HepG2 (cell line): ENCODE data around the gene MDH1B. TPM values are rescaled to one million over a fixed set of nuclear protein-coding genes. Genes with fewer than 3 reads are reported as not detected.

Experiments used
- ATAC-seq: fragments of 200-7000 bp; cut with Tn5 transposase; 3 replicates; pipeline ENCODE4 v1.9.1; 2020; ENCODE audit warnings: mild to moderate bottlenecking, moderate library complexity
- BruUV-seq: library from RNA; stranded (reverse); fragments of 400-500 nt; replicated peaks from 2 replicates; lab custom pipeline; 2021; lab: Mats Ljungman, UMichigan
- CTCF ChIA-PET: fragments of 300-600 bp; formaldehyde crosslinking; extraction: SDS; loops from one replicate; lab custom pipeline; 2021; ENCODE audit warnings: low total read pairs, inconsistent platforms, low intra/inter-chr PET ratio; lab: Yijun Ruan, JAX
- POLR2A ChIA-PET: fragments of 350-600 bp; sonication (Branson Sonifier 250); formaldehyde crosslinking; loops from one replicate; lab custom pipeline; 2020; ENCODE audit warnings: antibody characterized with exemption, inconsistent platforms; lab: Yijun Ruan, JAX
- DNase-seq: peaks from one replicate; pipeline ENCODE4 v3.0.0-alpha.2; 2015; ENCODE audit warnings: low spot score
- FAIRE-seq: peaks from 3 replicates; lab custom pipeline; 2011; peaks lifted over from hg19 to GRCh38; lab: Jason Lieb, UNC
- H2AFZ ChIP-seq: one replicate; pipeline ENCODE4 v1.6.1; 2011; ENCODE audit warnings: low read length, inconsistent platforms
- H3K27ac ChIP-seq: fragments of 300-600 bp; 3 replicates; pipeline ENCODE4 v1.8.0; 2011; ENCODE audit warnings: mixed run types, mild to moderate bottlenecking, mixed read lengths, low read length, inconsistent platforms; ENCODE audit not compliant: insufficient read depth; ENCODE audit errors: extremely low read length
- H3K27me3 ChIP-seq, 2 experiments: fragments of 200-600 bp in 1 of 2; 2 replicates in 1 of 2; 3 replicates in 1 of 2; pipeline versions ENCODE4 v1.6.0 to v1.8.0; 2011; ENCODE audit warnings: low read length in 2 of 2, mild to moderate bottlenecking in 2 of 2, moderate library complexity in 2 of 2, inconsistent platforms in 1 of 2; ENCODE audit not compliant: insufficient read depth in 2 of 2, control insufficient read depth in 1 of 2
- H3K36me3 ChIP-seq, 2 experiments: fragments of 200-600 bp in 1 of 2; replicated peaks in 1 of 2; 2 replicates in 1 of 2; 3 replicates in 1 of 2; pipeline versions ENCODE4 v1.5.1 to v1.8.0; 2011; ENCODE audit warnings: low read length in 2 of 2, inconsistent platforms in 1 of 2; ENCODE audit not compliant: insufficient read depth in 2 of 2, control insufficient read depth in 1 of 2
- H3K4me1 ChIP-seq: 2 replicates; pipeline ENCODE4 v1.5.1; 2012; ENCODE audit warnings: low read length, inconsistent platforms; ENCODE audit not compliant: insufficient read depth
- H3K4me2 ChIP-seq: 2 replicates; pipeline ENCODE4 v1.6.0; 2011; ENCODE audit warnings: low read depth, low read length, inconsistent platforms
- H3K4me3 ChIP-seq, 3 experiments: fragments of 200-600 bp in 1 of 3; sonication (generic), shearing (Covaris generic) in 1 of 3; replicated peaks in 1 of 3; 2 replicates each; pipeline ENCODE4 v1.5.1; 2011 to 2016; ENCODE audit warnings: low read length in 3 of 3, inconsistent platforms in 2 of 3, low read depth in 2 of 3, mild to moderate bottlenecking in 2 of 3, control low read depth in 1 of 3, mixed read lengths in 1 of 3; ENCODE audit not compliant: insufficient read depth in 1 of 3
- H3K79me2 ChIP-seq: one replicate; pipeline ENCODE4 v1.6.1; 2011; ENCODE audit warnings: low read length, inconsistent platforms; ENCODE audit not compliant: insufficient read depth
- H3K9ac ChIP-seq: 2 replicates; pipeline ENCODE4 v1.6.0; 2011; ENCODE audit warnings: mild to moderate bottlenecking, low read depth, low read length, inconsistent platforms; ENCODE audit not compliant: insufficient read depth
- H3K9me3 ChIP-seq: 2 replicates; pipeline ENCODE4 v1.5.1; 2012; ENCODE audit warnings: mild to moderate bottlenecking, low read length
- H4K20me1 ChIP-seq: 2 replicates; pipeline ENCODE4 v1.6.0; 2011; ENCODE audit warnings: inconsistent platforms, mild to moderate bottlenecking, low read length, moderate library complexity; ENCODE audit not compliant: insufficient read depth
- AGO1 ChIP-seq: fragments of 200-400 bp; formaldehyde crosslinking; IDR thresholded peaks from 2 replicates; pipeline ENCODE4 v1.6.1; 2017; ENCODE audit warnings: mild to moderate bottlenecking, low read depth, low read length, moderate library complexity; ENCODE audit not compliant: poor library complexity, severe bottlenecking
- FOXO1 ChIP-seq: sonication (generic); formaldehyde crosslinking; IDR thresholded peaks from 2 replicates; pipeline ENCODE4 v1.4.0; 2020; ENCODE audit warnings: missing genetic modification reagents
- GPN1 ChIP-seq: sonication (generic); formaldehyde crosslinking; IDR thresholded peaks from 2 replicates; pipeline ENCODE4 v1.5.1; 2020; ENCODE audit warnings: missing genetic modification reagents, borderline replicate concordance
- HMGA1 ChIP-seq: sonication (generic); formaldehyde crosslinking; conservative IDR thresholded peaks from 2 replicates; pipeline ENCODE4 v1.4.0; 2020; ENCODE audit warnings: missing genetic modification reagents
- HOXA5 ChIP-seq: sonication (generic); formaldehyde crosslinking; IDR thresholded peaks from 2 replicates; pipeline ENCODE4 v1.4.0; 2020; ENCODE audit warnings: missing genetic modification reagents
- MBNL3 ChIP-seq: fragments of 250-450 bp; sonication (Bioruptor Pico); conservative IDR thresholded peaks from 2 replicates; pipeline ENCODE4 v1.8.0; 2022; ENCODE audit warnings: mild to moderate bottlenecking, inconsistent platforms
- SETDB1 ChIP-seq: sonication (generic); formaldehyde crosslinking; IDR thresholded peaks from 2 replicates; pipeline ENCODE4 v1.5.1; 2020; ENCODE audit warnings: missing genetic modification reagents, mild to moderate bottlenecking, borderline replicate concordance
- SMARCC2 ChIP-seq: fragments of 450-650 bp; IDR thresholded peaks from 2 replicates; pipeline ENCODE4 v1.6.1; 2017; ENCODE audit warnings: antibody characterized with exemption, mild to moderate bottlenecking
- STAT5B ChIP-seq: sonication (generic); formaldehyde crosslinking; IDR thresholded peaks from 2 replicates; pipeline ENCODE4 v1.4.0; 2020; ENCODE audit warnings: missing genetic modification reagents
- TSC22D2 ChIP-seq: sonication (generic); formaldehyde crosslinking; IDR thresholded peaks from 2 replicates; pipeline ENCODE4 v1.5.1; 2020; ENCODE audit warnings: missing genetic modification reagents, mild to moderate bottlenecking, borderline replicate concordance
- ZFP36 ChIP-seq: fragments of 150-350 bp; IDR thresholded peaks from 2 replicates; pipeline ENCODE4 v1.6.1; 2018; ENCODE audit warnings: borderline replicate concordance, low read length, low read depth; ENCODE audit not compliant: partially characterized antibody
- ZFY ChIP-seq: sonication (generic); formaldehyde crosslinking; IDR thresholded peaks from 2 replicates; pipeline ENCODE4 v1.4.0; 2020; ENCODE audit warnings: missing genetic modification reagents
- ZMYM2 ChIP-seq: sonication (generic); formaldehyde crosslinking; IDR thresholded peaks from 2 replicates; pipeline ENCODE4 v1.8.0; 2022; ENCODE audit warnings: mild to moderate bottlenecking, missing genetic modification reagents
- ZNF543 ChIP-seq: sonication (generic); formaldehyde crosslinking; IDR thresholded peaks from 2 replicates; pipeline ENCODE4 v1.4.0; 2020; ENCODE audit warnings: mild to moderate bottlenecking, missing genetic modification reagents
- ZNF7 ChIP-seq: IDR thresholded peaks from 2 replicates; pipeline ENCODE4 v1.6.1; 2016; ENCODE audit warnings: missing biosample characterization, missing genetic modification reagents
- ZSCAN22 ChIP-seq: sonication (generic); formaldehyde crosslinking; IDR thresholded peaks from 2 replicates; pipeline ENCODE4 v1.4.0; 2020; ENCODE audit warnings: mild to moderate bottlenecking, missing genetic modification reagents
- WGBS: methylation state at CpG from one replicate; pipeline ENCODE4 v1.1.6; 2017; ENCODE audit warnings: low lambda C conversion rate; 5-methylcytosine and 5-hydroxymethylcytosine counted together
- in situ Hi-C: cut with HindIII; loops from 2 replicates; pipeline ENCODE4 v1.10.0; 2017; ENCODE audit warnings: low pct_unique_long_range_greater_than_20kb; ENCODE audit not compliant: extremely low pct_ligation_motif_present
- intact Hi-C: fragments of 100-400 bp; cut with micrococcal nuclease; formaldehyde crosslinking; loops from one replicate; pipeline ENCODE4 v1.10.0; 2022; ENCODE audit not compliant: unreplicated experiment
- polyA plus RNA-seq, 8 experiments: library from polyadenylated mRNA; depleted of rRNA in 3 of 8; stranded (reverse) in 7 of 8; unstranded in 1 of 8; fragments of >200 nt; fragmentation: Illumina TruSeq in 4 of 8; extraction: Trizol in 4 of 8; gene quantifications; 2 replicates each; pipeline versions ENCODE4 v1.2.1 to v1.2.3, GENCODE V29; 2011 to 2016; ENCODE audit warnings: low read depth in 4 of 8, missing spikeins in 1 of 8, mixed read lengths in 1 of 8; ENCODE audit not compliant: insufficient read depth in 1 of 8
- total RNA-seq, 5 experiments: library from RNA; depleted of rRNA; stranded (reverse); fragments of >200 nt; fragmentation: Illumina TruSeq; extraction: Trizol; gene quantifications; 2 replicates each; pipeline ENCODE4 v1.2.3, GENCODE V29; 2016; ENCODE audit warnings: low read depth in 1 of 5
- TF ChIP-seq, protein P1 (sequence below): fragments of 450-650 bp; IDR thresholded peaks from 2 replicates; pipeline ENCODE4 v1.6.1; 2017
- TF ChIP-seq, protein P2 (sequence below): sonication (generic); formaldehyde crosslinking; conservative IDR thresholded peaks from 2 replicates; pipeline ENCODE4 v1.8.1; 2023; ENCODE audit warnings: missing genetic modification reagents
- TF ChIP-seq, protein P3 (sequence below): sonication (generic); formaldehyde crosslinking; IDR thresholded peaks from 2 replicates; pipeline ENCODE4 v1.4.0; 2020; ENCODE audit warnings: missing genetic modification reagents
- TF ChIP-seq, protein P4 (sequence below): sonication (generic); formaldehyde crosslinking; IDR thresholded peaks from 2 replicates; pipeline ENCODE4 v1.5.0; 2020; ENCODE audit warnings: missing genetic modification reagents

MDH1B gene
- total and polyA plus RNA-seq, 2 of the 13 experiments (the other 11 are each of a cell fraction or from before 2014, with no cell fraction given), result 0.17 to 0.86 TPM

DNA sequence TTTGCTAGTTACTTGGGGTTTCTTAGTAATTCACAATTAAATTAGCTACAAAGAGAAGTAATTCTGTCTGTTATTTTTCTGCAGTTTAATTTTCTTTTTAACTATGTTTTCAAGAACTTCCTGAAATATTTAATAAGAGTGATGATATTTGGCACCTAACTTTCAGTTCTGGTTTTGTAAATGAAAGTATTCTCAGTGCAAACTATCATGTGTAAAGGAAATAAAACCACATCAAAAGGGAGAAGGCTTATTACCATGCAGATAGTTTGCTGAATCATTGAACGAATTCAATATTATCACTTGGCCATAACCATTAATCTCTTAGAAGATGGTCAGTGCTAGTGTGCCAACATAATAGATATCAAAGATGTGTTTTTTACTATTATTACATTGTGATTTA is 76.1 kb downstream of the MDH1B start:
- no peak for ATAC-seq
- Histone ChIP-seq H2AFZ (no peak overlapping the region), H3K9ac (no peak overlapping the region), H4K20me1 (no peaks in the 10 kb centered on the region), H3K4me3 (no peak overlapping the region), H3K9me3 (no peaks in the 10 kb centered on the region), H3K79me2 (no peaks in the 10 kb centered on the region), H3K4me1 (no peaks in the 10 kb centered on the region), H3K27me3 (peaks cover 0 to 1% of the 10 kb centered on the region in 2 experiments; a peak in 2 of 5 replicates), H3K27ac (no peak overlapping the region), H3K4me2 (no peak overlapping the region), H3K36me3 (no peaks in the 10 kb centered on the region)
- DNase-seq, result no peak
- no peak for FAIRE-seq
- in situ Hi-C loops (no loop called here), intact Hi-C loops (no loop called here)
- no TSS peak for BruUV-seq
- WGBS, result 16% methylated on average over 1 of the region's 1 CpG
- ChIA-PET CTCF (no interaction called here), POLR2A (no interaction called here)
- TF ChIP-seq FOXO1 (CRISPR knock-in tag) (no peak), AGO1 (no peak), HOXA5 (CRISPR knock-in tag) (no peak), HMGA1 (CRISPR knock-in tag) (no peak), ZFP36 (no peak), STAT5B (CRISPR knock-in tag) (no peak), SMARCC2 (no peak), ZNF543 (CRISPR knock-in tag) (no peak), ZMYM2 (CRISPR knock-in tag) (no peak), MBNL3 (CRISPR knock-in tag) (no peak), ZSCAN22 (no peak), TSC22D2 (CRISPR knock-in tag) (no peak), GPN1 (no peak), ZFY (CRISPR knock-in tag) (no peak), ZNF7 (CRISPR knock-in tag) (no peak), SETDB1 (CRISPR knock-in tag) (no peak)
- TF ChIP-seq, protein P1, sequence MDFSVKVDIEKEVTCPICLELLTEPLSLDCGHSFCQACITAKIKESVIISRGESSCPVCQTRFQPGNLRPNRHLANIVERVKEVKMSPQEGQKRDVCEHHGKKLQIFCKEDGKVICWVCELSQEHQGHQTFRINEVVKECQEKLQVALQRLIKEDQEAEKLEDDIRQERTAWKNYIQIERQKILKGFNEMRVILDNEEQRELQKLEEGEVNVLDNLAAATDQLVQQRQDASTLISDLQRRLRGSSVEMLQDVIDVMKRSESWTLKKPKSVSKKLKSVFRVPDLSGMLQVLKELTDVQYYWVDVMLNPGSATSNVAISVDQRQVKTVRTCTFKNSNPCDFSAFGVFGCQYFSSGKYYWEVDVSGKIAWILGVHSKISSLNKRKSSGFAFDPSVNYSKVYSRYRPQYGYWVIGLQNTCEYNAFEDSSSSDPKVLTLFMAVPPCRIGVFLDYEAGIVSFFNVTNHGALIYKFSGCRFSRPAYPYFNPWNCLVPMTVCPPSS, result no peak
- TF ChIP-seq, protein P2, sequence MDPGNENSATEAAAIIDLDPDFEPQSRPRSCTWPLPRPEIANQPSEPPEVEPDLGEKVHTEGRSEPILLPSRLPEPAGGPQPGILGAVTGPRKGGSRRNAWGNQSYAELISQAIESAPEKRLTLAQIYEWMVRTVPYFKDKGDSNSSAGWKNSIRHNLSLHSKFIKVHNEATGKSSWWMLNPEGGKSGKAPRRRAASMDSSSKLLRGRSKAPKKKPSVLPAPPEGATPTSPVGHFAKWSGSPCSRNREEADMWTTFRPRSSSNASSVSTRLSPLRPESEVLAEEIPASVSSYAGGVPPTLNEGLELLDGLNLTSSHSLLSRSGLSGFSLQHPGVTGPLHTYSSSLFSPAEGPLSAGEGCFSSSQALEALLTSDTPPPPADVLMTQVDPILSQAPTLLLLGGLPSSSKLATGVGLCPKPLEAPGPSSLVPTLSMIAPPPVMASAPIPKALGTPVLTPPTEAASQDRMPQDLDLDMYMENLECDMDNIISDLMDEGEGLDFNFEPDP (CRISPR knock-in tag), result no peak
- TF ChIP-seq, protein P3, sequence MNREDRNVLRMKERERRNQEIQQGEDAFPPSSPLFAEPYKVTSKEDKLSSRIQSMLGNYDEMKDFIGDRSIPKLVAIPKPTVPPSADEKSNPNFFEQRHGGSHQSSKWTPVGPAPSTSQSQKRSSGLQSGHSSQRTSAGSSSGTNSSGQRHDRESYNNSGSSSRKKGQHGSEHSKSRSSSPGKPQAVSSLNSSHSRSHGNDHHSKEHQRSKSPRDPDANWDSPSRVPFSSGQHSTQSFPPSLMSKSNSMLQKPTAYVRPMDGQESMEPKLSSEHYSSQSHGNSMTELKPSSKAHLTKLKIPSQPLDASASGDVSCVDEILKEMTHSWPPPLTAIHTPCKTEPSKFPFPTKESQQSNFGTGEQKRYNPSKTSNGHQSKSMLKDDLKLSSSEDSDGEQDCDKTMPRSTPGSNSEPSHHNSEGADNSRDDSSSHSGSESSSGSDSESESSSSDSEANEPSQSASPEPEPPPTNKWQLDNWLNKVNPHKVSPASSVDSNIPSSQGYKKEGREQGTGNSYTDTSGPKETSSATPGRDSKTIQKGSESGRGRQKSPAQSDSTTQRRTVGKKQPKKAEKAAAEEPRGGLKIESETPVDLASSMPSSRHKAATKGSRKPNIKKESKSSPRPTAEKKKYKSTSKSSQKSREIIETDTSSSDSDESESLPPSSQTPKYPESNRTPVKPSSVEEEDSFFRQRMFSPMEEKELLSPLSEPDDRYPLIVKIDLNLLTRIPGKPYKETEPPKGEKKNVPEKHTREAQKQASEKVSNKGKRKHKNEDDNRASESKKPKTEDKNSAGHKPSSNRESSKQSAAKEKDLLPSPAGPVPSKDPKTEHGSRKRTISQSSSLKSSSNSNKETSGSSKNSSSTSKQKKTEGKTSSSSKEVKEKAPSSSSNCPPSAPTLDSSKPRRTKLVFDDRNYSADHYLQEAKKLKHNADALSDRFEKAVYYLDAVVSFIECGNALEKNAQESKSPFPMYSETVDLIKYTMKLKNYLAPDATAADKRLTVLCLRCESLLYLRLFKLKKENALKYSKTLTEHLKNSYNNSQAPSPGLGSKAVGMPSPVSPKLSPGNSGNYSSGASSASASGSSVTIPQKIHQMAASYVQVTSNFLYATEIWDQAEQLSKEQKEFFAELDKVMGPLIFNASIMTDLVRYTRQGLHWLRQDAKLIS (CRISPR knock-in tag), result no peak
- TF ChIP-seq, protein P4, sequence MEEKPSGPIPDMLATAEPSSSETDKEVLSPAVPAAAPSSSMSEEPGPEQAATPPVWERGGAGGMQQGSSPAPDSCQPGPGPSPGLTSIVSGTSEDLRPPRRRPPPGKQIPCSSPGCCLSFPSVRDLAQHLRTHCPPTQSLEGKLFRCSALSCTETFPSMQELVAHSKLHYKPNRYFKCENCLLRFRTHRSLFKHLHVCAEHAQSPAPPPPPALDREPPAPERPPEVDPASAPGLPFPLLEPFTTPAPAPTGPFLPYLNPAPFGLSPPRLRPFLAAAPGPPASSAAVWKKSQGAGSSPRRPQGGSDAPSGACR (CRISPR knock-in tag), result no peak
